Endothelial cell of umbilical vein (primary cell): ENCODE measurements around the gene IBA57.

Experiments
- EZH2 ChIP-seq: IDR thresholded peaks from 2 replicates; pipeline ENCODE4 v1.6.1; 2012; ENCODE audit warnings: borderline replicate concordance, low read depth, mild to moderate bottlenecking, moderate library complexity, low read length, inconsistent platforms; ENCODE audit not compliant: severe bottlenecking
- MYC ChIP-seq: IDR thresholded peaks from one replicate; pipeline ENCODE4 v1.6.1; 2011; ENCODE audit warnings: mild to moderate bottlenecking, low read depth, low read length
- POLR2A ChIP-seq: IDR thresholded peaks from 2 replicates; pipeline ENCODE4 v1.6.1; 2012; ENCODE audit warnings: low read depth, mild to moderate bottlenecking, control low read depth, low read length
- POLR2AphosphoS5 ChIP-seq: IDR thresholded peaks from 2 replicates; pipeline ENCODE4 v1.6.1; 2012; ENCODE audit warnings: low read depth, mild to moderate bottlenecking, control low read depth, low read length, moderate library complexity; ENCODE audit not compliant: insufficient read depth
- TF ChIP-seq, protein P1 (sequence below), 2 donors: IDR thresholded peaks; 1 replicate in 1 of 2; 2 replicates in 1 of 2; pipeline ENCODE4 v1.5.1; 2011; ENCODE audit warnings: low read length in 2 of 2, mild to moderate bottlenecking in 2 of 2, moderate library complexity in 2 of 2, control low read depth in 1 of 2, inconsistent platforms in 1 of 2, low read depth in 1 of 2; ENCODE audit not compliant: insufficient read depth in 1 of 2; ENCODE audit errors: extremely low read depth in 1 of 2

- TF ChIP-seq POLR2A (no peak), POLR2AphosphoS5 (no peak), MYC (no peak), EZH2 (no peak)
- TF ChIP-seq, protein P1, sequence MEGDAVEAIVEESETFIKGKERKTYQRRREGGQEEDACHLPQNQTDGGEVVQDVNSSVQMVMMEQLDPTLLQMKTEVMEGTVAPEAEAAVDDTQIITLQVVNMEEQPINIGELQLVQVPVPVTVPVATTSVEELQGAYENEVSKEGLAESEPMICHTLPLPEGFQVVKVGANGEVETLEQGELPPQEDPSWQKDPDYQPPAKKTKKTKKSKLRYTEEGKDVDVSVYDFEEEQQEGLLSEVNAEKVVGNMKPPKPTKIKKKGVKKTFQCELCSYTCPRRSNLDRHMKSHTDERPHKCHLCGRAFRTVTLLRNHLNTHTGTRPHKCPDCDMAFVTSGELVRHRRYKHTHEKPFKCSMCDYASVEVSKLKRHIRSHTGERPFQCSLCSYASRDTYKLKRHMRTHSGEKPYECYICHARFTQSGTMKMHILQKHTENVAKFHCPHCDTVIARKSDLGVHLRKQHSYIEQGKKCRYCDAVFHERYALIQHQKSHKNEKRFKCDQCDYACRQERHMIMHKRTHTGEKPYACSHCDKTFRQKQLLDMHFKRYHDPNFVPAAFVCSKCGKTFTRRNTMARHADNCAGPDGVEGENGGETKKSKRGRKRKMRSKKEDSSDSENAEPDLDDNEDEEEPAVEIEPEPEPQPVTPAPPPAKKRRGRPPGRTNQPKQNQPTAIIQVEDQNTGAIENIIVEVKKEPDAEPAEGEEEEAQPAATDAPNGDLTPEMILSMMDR (IDR thresholded peaks at IDR 0.05; ENCODE audit: extremely low read depth in 1 of 2, insufficient read depth in 1 of 2, low read depth in 1 of 2, low read length in 2 of 2): peak in 1 of 2 donors; percentile 14
These were observed 3.2 kb upstream of the IBA57 start for GRCh38 chr1:228162286-228163006.
